Mesendoderm (in vitro differentiated cells): Measurements from ENCODE around the gene PDE9A.
A peak's percentile ranks its signal among the peaks of the same experiment; 100 is the strongest.

Experiments
- DNase-seq: peaks from one replicate; pipeline ENCODE4 v3.0.0; 2013
- H2AK5ac ChIP-seq: 2 replicates; pipeline ENCODE4 v1.6.1; 2013; ENCODE audit warnings: low read length, inconsistent platforms
- H2BK120ac ChIP-seq: 2 replicates; pipeline ENCODE4 v1.6.1; 2013; ENCODE audit warnings: low read depth, mild to moderate bottlenecking, low read length, moderate library complexity, mixed read lengths
- H2BK15ac ChIP-seq: replicated peaks from 2 replicates; pipeline ENCODE4 v1.6.1; 2013; ENCODE audit warnings: low read depth, mild to moderate bottlenecking, moderate library complexity
- H2BK5ac ChIP-seq: 2 replicates; pipeline ENCODE4 v1.6.1; 2013; ENCODE audit warnings: low read length, inconsistent platforms
- H3K18ac ChIP-seq: 2 replicates; pipeline ENCODE4 v1.6.1; 2013; ENCODE audit warnings: mild to moderate bottlenecking, low read length, mixed read lengths
- H3K23ac ChIP-seq: one replicate; pipeline ENCODE4 v1.6.1; 2013; ENCODE audit warnings: low read length
- H3K27ac ChIP-seq: 2 replicates; pipeline ENCODE4 v1.5.1; 2013; ENCODE audit warnings: low read depth, mild to moderate bottlenecking, inconsistent platforms, low read length, moderate library complexity
- H3K27me3 ChIP-seq: 2 replicates; pipeline ENCODE4 v1.6.1; 2013; ENCODE audit warnings: low read length, control low read depth, mild to moderate bottlenecking, inconsistent platforms; ENCODE audit not compliant: insufficient read depth, poor library complexity
- H3K36me3 ChIP-seq: 2 replicates; pipeline ENCODE4 v1.6.1; 2013; ENCODE audit warnings: low read length, inconsistent platforms; ENCODE audit not compliant: control insufficient read depth, insufficient read depth
- H3K4ac ChIP-seq: one replicate; pipeline ENCODE4 v1.6.1; 2013; ENCODE audit warnings: low read depth, mild to moderate bottlenecking, low read length, moderate library complexity
- H3K4me1 ChIP-seq: 2 replicates; pipeline ENCODE4 v1.6.1; 2013; ENCODE audit warnings: low read depth, low read length, inconsistent platforms; ENCODE audit not compliant: control insufficient read depth
- H3K4me2 ChIP-seq: 2 replicates; pipeline ENCODE4 v1.6.1; 2013; ENCODE audit warnings: low read length
- H3K4me3 ChIP-seq: 2 replicates; pipeline ENCODE4 v1.5.1; 2013; ENCODE audit warnings: mild to moderate bottlenecking, low read length
- H3K56ac ChIP-seq: one replicate; pipeline ENCODE4 v1.6.1; 2013; ENCODE audit warnings: low read length
- H3K79me1 ChIP-seq: 2 replicates; pipeline ENCODE4 v1.6.1; 2013; ENCODE audit warnings: low read length, inconsistent platforms
- H3K79me2 ChIP-seq: 2 replicates; pipeline ENCODE4 v1.6.1; 2013; ENCODE audit warnings: mild to moderate bottlenecking, low read length; ENCODE audit not compliant: control insufficient read depth, insufficient read depth
- H3K9ac ChIP-seq: 2 replicates; pipeline ENCODE4 v1.6.1; 2013; ENCODE audit warnings: low read length, inconsistent platforms
- H4K5ac ChIP-seq: one replicate; pipeline ENCODE4 v1.6.1; 2013; ENCODE audit warnings: low read length
- H4K8ac ChIP-seq: one replicate; pipeline ENCODE4 v1.6.1; 2013; ENCODE audit warnings: low read depth, mild to moderate bottlenecking, control low read depth, low read length, moderate library complexity
- WGBS: extraction: QIAGEN DNeasy Blood & Tissue Kit; methylation state at CpG from one replicate; pipeline ENCODE4 v1.1.7; 2013; ENCODE audit warnings: low lambda C conversion rate, missing lambda C conversion rate; ENCODE audit not compliant: insufficient coverage; ENCODE audit errors: extremely low coverage; 5-methylcytosine and 5-hydroxymethylcytosine counted together

Gene PDE9A

DNA sequence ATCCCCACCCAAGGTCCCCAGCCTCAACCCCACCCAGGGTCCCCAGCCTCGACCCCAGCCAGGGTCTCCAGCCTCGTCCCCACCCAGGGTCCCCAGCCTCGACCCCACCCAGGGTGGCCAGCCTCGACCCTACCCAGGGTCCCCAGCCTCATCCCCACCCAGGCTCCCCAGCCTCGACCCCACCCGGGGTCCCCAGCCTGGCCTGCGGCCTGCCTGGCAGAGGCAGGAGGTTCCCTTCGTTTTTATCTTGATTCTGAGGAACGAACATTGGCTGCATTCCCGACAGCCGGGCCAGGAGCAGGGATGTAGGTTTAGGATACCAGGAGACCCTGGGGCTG, 3.4 kb upstream of the PDE9A start:
- H3K4ac ChIP-seq, result no peak overlapping the region
- WGBS, result no CpG with 5 or more reads among the region's 11 CpGs
- H3K36me3 ChIP-seq, result no peaks in the 10 kb centered on the region
- no peak overlapping the region for H2BK120ac ChIP-seq
- no peak overlapping the region for H3K23ac ChIP-seq
- peaks cover 8% of the 10 kb centered on the region for H3K79me2 ChIP-seq
- H2BK15ac ChIP-seq, result no peak overlapping the region
- H3K4me2 ChIP-seq, result no peak overlapping the region
- no peak overlapping the region for H3K18ac ChIP-seq
- peaks cover 3% of the 10 kb centered on the region for H3K4me1 ChIP-seq
- H2AK5ac ChIP-seq, result no peak overlapping the region
- no peak overlapping the region for H4K8ac ChIP-seq
- no peak for DNase-seq
- H3K79me1 ChIP-seq, result peaks cover 3% of the 10 kb centered on the region
- no peak overlapping the region for H3K56ac ChIP-seq
- no peaks in the 10 kb centered on the region for H3K27me3 ChIP-seq
- no peak overlapping the region for H4K5ac ChIP-seq
- H2BK5ac ChIP-seq, result no peak overlapping the region
- H3K9ac ChIP-seq, result no peak overlapping the region
- H3K4me3 ChIP-seq, result no peak overlapping the region
- H3K27ac ChIP-seq, result no peak overlapping the region

DNA sequence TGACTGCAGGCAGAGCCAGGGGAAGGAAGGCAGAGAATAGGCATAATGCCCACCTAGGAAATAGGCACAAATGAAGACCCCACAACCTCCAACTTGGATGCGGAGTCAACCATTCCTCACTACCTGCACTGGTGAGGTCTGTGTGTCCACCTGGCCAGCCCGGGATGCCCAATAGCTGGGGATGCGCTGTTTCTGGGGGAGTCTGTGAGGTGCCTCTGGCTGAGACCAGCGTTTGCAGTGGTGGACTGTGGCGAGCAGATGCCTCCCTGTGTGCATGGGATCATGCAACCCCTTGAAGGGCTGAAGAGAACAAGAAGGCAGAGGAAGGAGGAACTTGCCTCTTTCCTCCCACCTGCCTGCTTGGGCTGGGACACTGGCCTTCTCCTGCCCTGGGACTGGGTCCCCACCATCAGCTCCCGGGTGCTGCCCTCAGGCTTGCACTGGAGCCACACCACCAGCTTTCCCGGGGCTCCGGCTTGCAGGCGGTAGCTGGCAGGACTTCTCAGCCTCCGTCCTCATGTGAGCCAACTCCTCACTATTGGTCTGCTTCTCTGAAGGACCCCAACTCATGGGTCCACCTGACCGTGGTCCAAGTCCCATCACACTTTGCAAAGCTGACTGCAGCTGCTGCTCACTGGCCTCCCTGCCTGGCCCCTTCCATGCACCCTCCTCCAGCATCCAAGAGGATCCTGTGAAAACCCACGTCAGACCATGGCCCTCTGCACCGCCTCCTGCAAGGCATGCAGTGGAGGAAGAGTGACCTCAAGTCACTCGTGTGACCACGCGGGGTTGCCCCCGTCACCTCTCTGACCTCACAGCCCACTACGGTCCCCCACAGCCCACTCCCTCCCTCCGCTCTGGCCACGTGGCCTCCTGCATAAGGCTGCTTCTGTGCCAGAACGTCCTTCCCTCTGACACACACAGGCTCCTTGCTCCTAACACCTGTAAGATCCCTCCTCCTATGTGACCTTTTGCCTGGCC, 2.7 kb upstream of the PDE9A start:
- H4K8ac ChIP-seq, result no peak overlapping the region
- H3K4me2 ChIP-seq, result no peak overlapping the region
- WGBS, result no CpG with 5 or more reads among the region's 21 CpGs
- H3K56ac ChIP-seq, result no peak overlapping the region
- H3K4me3 ChIP-seq, result no peak overlapping the region
- H4K5ac ChIP-seq, result no peak overlapping the region
- H3K79me2 ChIP-seq, result peaks cover 14% of the 10 kb centered on the region
- no peaks in the 10 kb centered on the region for H3K36me3 ChIP-seq
- H3K4me1 ChIP-seq, result peaks cover 7% of the 10 kb centered on the region
- no peak overlapping the region for H3K4ac ChIP-seq
- no peak overlapping the region for H2BK5ac ChIP-seq
- H3K27me3 ChIP-seq, result no peaks in the 10 kb centered on the region
- H3K79me1 ChIP-seq, result peaks cover 5% of the 10 kb centered on the region
- H3K27ac ChIP-seq, result no peak overlapping the region
- no peak overlapping the region for H3K9ac ChIP-seq
- no peak overlapping the region for H3K23ac ChIP-seq
- H2BK15ac ChIP-seq, result no peak overlapping the region
- H2AK5ac ChIP-seq, result no peak overlapping the region
- no peak overlapping the region for H3K18ac ChIP-seq
- no peak for DNase-seq
- no peak overlapping the region for H2BK120ac ChIP-seq

DNA sequence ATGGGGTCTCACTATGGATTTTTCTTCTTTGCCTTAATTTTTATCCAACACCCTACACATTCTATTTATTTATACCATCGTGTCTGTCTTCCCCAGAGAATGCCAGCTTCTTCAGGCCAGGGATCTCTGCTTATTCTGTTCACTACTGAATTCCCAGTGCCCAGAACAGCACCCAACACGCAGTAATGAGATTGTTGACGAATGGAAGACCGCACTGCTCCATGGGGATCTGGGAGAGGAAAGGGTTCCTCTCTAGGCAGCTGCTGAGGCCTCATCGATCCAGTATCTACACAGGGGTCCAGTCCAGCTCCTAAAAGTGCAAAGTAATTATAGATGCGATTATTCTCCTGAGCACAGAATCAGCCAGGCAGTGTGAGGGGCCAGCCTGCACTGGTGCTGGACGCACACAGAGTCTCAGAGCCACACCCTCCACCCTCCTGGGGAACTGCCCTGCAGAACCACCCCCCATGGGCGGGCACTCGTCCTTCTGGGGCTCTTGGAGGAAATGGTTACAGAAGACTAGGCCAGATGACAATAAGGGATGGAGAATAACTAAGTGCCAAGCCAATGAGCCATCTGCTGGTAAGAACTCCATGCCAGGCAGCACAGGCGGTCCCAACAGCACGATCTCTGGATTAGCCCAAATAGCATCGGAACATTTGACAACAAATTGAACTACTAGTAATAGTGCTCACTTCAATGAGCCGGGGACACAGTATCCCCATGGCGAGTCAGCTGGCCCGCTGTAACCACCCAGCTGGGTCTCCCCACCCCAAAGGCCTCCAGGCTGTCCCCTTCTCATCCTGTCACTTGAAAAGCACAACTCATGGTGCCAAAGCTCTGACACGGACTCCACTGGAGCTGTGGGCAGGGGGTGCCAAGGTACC, 1.7 kb upstream of the PDE9A start:
- no CpG with 5 or more reads among the region's 16 CpGs for WGBS
- peaks cover 5% of the 10 kb centered on the region for H3K79me1 ChIP-seq
- no peak overlapping the region for H3K56ac ChIP-seq

DNA sequence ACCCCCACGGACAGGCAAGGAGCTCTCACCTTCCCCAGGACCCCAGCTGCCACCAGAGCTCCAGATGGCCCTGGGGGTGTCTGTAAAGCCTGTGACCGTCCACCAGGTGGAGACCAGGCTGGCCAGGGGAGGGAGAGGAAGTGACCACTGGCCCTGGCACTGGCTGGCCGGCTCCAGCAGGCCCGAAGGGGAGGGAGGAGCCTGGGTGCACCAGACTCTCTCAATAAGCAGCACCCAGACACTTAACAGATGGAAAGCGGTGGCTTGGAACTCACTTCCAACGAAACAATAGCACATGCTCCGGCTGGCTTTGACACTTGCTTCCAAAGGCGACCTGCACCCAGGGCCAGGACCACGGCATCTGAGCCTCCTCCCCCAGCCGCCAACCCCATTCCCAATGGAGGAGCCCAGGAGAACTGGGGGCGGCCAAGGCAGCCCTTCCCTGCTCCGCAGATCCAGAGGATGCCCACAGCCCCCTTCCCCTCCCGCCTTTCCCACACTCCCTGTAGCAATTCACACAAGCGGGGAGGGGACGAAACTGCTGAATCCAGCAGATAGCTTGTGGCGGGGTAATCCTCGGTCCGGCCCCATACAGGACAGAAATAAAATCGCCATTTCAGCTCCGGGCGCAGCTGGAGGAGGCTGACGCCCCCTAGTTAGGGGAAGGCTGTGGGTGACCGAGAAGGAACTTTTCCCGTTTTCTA, 742 bp upstream of the PDE9A start:
- Histone ChIP-seq H3K4me3 (peak overlapping the region; percentile 49), H3K27ac (peak overlapping the region; percentile 40), H2AK5ac (no peak overlapping the region), H3K4ac (peak overlapping the region; percentile 46), H3K9ac (peak overlapping the region; percentile 82), H3K56ac (peak overlapping the region; percentile 92), H3K27me3 (no peaks in the 10 kb centered on the region), H3K36me3 (no peaks in the 10 kb centered on the region), H2BK15ac (no peak overlapping the region), H4K5ac (no peak overlapping the region), H2BK5ac (peak overlapping the region; percentile 17), H3K4me1 (peaks cover 11% of the 10 kb centered on the region), H4K8ac (no peak overlapping the region), H3K79me2 (peaks cover 34% of the 10 kb centered on the region), H2BK120ac (no peak overlapping the region), H3K23ac (peak overlapping the region; percentile 83), H3K18ac (peak overlapping the region; percentile 57), H3K4me2 (peak overlapping the region; percentile 30), H3K79me1 (peaks cover 9% of the 10 kb centered on the region)
- no CpG with 5 or more reads among the region's 24 CpGs for WGBS
- peak; percentile 76 for DNase-seq

More for the DNA sequence above, 1.7 kb upstream of the PDE9A start:
- H3K4me1 ChIP-seq, result peaks cover 11% of the 10 kb centered on the region
- no peak overlapping the region for H2BK120ac ChIP-seq
- H3K18ac ChIP-seq, result no peak overlapping the region
- H3K4me3 ChIP-seq, result no peak overlapping the region
- no peak overlapping the region for H4K5ac ChIP-seq
- no peak overlapping the region for H3K4me2 ChIP-seq
- H3K9ac ChIP-seq, result no peak overlapping the region
- H3K23ac ChIP-seq, result no peak overlapping the region
- no peak for DNase-seq
- no peak overlapping the region for H2AK5ac ChIP-seq
- H2BK15ac ChIP-seq, result no peak overlapping the region
- no peaks in the 10 kb centered on the region for H3K36me3 ChIP-seq
- H2BK5ac ChIP-seq, result no peak overlapping the region
- H3K27ac ChIP-seq, result no peak overlapping the region
- no peak overlapping the region for H4K8ac ChIP-seq
- H3K27me3 ChIP-seq, result no peaks in the 10 kb centered on the region
- no peak overlapping the region for H3K4ac ChIP-seq
- peaks cover 24% of the 10 kb centered on the region for H3K79me2 ChIP-seq

DNA sequence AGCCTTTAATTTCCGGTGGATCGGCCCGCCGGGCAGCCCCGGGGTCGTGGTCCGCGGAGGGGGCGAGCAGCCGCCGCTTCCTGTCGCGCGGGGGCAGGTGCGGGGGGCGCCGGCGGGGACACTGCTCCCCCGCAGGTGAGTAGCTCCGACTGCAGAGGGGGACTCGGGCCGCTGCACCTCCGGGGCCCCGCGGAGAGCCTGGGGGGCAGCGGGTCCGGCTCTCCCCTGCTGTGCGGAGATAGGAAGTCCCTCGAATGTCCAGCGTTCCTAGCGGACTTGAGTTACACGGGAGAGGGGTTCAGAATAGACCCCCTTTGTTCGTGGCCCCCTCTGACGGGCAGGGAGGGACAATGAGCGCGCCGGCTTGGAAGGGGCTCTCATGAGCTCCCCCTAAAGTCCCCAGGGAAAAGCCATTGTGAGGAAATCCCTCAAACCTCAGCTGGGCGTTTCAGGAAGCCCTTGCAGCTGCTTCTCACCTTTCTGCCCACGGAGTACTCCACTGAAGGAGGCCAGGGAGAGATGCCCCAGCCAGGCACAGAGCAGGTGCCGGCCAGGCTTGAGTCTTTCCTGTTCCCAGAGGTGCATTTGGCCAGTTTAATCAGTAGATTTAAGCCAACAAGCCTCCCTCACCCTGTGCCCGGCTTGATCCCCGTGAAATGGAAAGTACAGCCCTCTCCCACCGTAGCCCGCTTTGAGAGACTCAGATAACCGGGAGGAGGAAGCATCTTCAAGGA, 925 bp downstream of the PDE9A start:
- Histone ChIP-seq H3K18ac (peak overlapping the region; percentile 82), H3K79me1 (peaks cover 20% of the 10 kb centered on the region), H3K9ac (peak overlapping the region; percentile 87), H4K5ac (no peak overlapping the region), H3K23ac (peak overlapping the region; percentile 17), H3K4me1 (peaks cover 11% of the 10 kb centered on the region), H3K36me3 (no peaks in the 10 kb centered on the region), H3K4me3 (peak overlapping the region; percentile 78), H3K27me3 (no peaks in the 10 kb centered on the region), H4K8ac (no peak overlapping the region), H3K56ac (peak overlapping the region; percentile 91), H2BK120ac (no peak overlapping the region), H3K79me2 (peaks cover 50% of the 10 kb centered on the region), H3K4ac (peak overlapping the region; percentile 77), H2AK5ac (no peak overlapping the region), H3K27ac (peak overlapping the region; percentile 81), H2BK15ac (no peak overlapping the region), H2BK5ac (no peak overlapping the region), H3K4me2 (peak overlapping the region; percentile 27)
- WGBS, result no CpG with 5 or more reads among the region's 45 CpGs
- peak; percentile 78 for DNase-seq
